ENCODE measurements around the gene ARHGAP28.
"Not testable (repeated sequence)": the region's sequence is repeated elsewhere in the genome, so short reads cannot be mapped to it uniquely, and the experiment has no call there.

The ARHGAP28 gene

GRCh38 chr18:6814882-6815425 lies 85.4 kb downstream of the ARHGAP28 start:
- no peak for DNase-seq (ENCODE audit: extremely low read depth, low read depth)
- TF ChIP-seq CTCF (IDR thresholded peaks at IDR 0.05; ENCODE audit: low read depth, low read length), result no peak

GRCh38 chr18:6816154-6816553 lies 86.6 kb downstream of the ARHGAP28 start:
- no peak for DNase-seq (ENCODE audit: extremely low read depth, low read depth)
- TF ChIP-seq CTCF (IDR thresholded peaks at IDR 0.05; ENCODE audit: low read depth, low read length), result no peak

DNA sequence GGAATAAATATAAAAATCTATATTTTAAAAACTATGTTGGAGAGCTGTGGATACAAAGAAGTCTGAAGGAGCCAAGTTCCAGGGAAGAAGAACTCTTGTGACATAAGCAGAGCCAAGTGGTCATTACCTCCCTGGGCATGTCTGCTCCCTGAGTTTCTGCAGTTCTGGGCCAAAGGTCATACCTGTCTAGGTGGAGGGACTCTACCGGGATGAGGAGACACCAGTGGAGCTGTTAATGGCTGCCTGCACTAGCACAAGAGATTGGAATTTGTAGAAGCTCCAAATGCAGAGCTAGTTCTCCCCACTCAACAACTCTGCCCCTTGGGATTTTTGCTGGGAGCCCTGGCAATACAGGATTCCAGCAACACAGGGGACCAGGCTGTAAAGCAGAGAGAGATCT lies 89.8 kb downstream of the ARHGAP28 start:
- no peak for DNase-seq (ENCODE audit: extremely low read depth, low read depth)
- no peak for TF ChIP-seq CTCF (IDR thresholded peaks at IDR 0.05; ENCODE audit: low read depth, low read length)

DNA sequence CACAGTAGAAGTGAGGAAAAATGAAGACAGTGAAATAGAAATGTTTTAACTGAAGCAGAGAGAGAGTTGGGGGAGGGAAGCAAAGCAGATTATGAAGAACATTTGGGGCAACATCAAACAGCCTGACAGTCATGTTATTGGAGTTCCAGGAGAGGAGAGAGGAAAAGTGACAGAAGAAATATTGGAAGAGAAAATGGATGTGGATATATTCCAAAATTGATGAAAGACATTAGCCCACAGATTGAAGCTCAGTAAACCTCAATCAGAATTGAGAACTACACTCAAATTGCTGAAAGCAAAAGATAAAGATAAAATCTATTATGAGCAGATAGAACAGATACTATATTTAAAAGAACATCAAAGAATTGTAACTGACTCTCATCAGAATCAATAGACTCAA lies 90.8 kb downstream of the ARHGAP28 start:
- TF ChIP-seq CTCF (IDR thresholded peaks at IDR 0.05; ENCODE audit: low read depth, low read length), result no peak
- DNase-seq (ENCODE audit: extremely low read depth, low read depth), result no peak

GRCh38 chr18:6821356-6821755 lies 91.8 kb downstream of the ARHGAP28 start:
- TF ChIP-seq CTCF (IDR thresholded peaks at IDR 0.05; ENCODE audit: low read depth, low read length), result no peak
- no peak for DNase-seq (ENCODE audit: extremely low read depth, low read depth)

DNA sequence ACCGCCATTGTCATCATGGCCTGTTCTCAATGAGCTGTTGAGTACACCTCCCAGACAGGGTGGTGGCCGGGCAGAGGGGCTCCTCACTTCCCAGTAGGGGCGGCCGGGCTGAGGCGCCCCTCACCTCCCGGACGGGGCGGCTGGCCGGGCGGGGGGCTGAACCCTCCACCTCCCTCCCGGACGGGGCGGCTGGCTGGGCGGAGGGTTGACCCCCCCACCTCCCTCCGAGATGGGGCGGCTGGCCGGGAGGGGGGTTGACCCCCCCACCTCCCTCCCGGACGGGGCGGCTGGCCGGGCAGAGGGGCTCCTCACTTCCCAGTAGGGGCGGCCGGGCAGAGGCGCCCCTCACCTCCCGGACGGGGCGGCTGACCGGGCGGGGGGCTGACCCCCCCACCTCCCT lies 97.6 kb downstream of the ARHGAP28 start:
- not testable (repeated sequence) for DNase-seq (ENCODE audit: extremely low read depth, low read depth)

DNA sequence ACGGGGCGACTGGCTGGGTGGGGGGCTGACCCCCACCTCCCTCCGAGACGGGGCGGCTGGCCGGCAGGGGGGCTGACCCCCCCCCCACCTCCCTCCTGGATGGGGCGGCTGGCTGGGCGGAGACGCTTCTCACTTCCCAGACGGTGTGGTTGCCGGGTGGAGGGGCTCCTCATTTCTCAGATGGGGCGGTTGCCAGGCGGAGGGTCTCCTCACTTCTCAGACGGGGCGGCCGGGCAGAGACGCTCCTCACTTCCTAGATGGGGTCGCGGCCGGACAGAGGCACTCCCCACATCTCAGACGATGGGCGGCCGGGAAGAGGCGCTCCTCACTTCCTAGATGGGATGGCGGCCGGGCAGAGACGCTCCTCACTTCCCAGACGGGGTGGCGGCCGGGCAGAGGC lies 98.0 kb downstream of the ARHGAP28 start:
- not testable (repeated sequence) for DNase-seq (ENCODE audit: extremely low read depth, low read depth)

GRCh38 chr18:6830916-6831315 lies 101.4 kb downstream of the ARHGAP28 start:
- no peak for DNase-seq (ENCODE audit: extremely low read depth, low read depth)
- no peak for TF ChIP-seq CTCF (IDR thresholded peaks at IDR 0.05; ENCODE audit: low read depth, low read length)

Measured in AG09319 (cell line).